CD14-positive monocyte (primary cell): ENCODE measurements around the gene SLC6A13. TPM values are rescaled to one million over a fixed set of nuclear protein-coding genes. Genes with fewer than 3 reads are reported as not detected.

Experiments
- DNase-seq, 3 donors: peaks; one replicate each; pipeline ENCODE4 v3.0.0-alpha.2; 2011 to 2022
- H2AFZ ChIP-seq: 2 replicates; pipeline ENCODE4 v1.6.0; 2012; ENCODE audit warnings: mild to moderate bottlenecking, low read depth, low read length, inconsistent platforms; ENCODE audit not compliant: insufficient read depth, poor library complexity, severe bottlenecking
- H3K27ac ChIP-seq, 2 donors: 1 replicate in 1 of 2; 2 replicates in 1 of 2; pipeline ENCODE4 v1.5.1; 2012 to 2013; ENCODE audit warnings: low read length in 2 of 2, control low read depth in 1 of 2, inconsistent platforms in 1 of 2, low read depth in 1 of 2, mild to moderate bottlenecking in 1 of 2
- H3K27me3 ChIP-seq, 2 donors: one replicate each; pipeline versions ENCODE4 v1.6.0 to v1.6.1; 2011 to 2013; ENCODE audit warnings: low read length in 2 of 2; ENCODE audit not compliant: control insufficient read depth in 2 of 2, insufficient read depth in 2 of 2
- H3K36me3 ChIP-seq, 2 donors: replicated peaks in 1 of 2; 1 replicate in 1 of 2; 2 replicates in 1 of 2; pipeline versions ENCODE4 v1.5.1 to v1.6.1; 2012 to 2013; ENCODE audit warnings: low read length in 2 of 2, control low read depth in 1 of 2, inconsistent platforms in 1 of 2, mild to moderate bottlenecking in 1 of 2; ENCODE audit not compliant: insufficient read depth in 2 of 2, control insufficient read depth in 1 of 2
- H3K4me1 ChIP-seq, 2 donors: 1 replicate in 1 of 2; 2 replicates in 1 of 2; pipeline versions ENCODE4 v1.5.1 to v1.6.1; 2012 to 2013; ENCODE audit warnings: low read length in 2 of 2, control low read depth in 1 of 2, inconsistent platforms in 1 of 2, mild to moderate bottlenecking in 1 of 2, moderate library complexity in 1 of 2; ENCODE audit not compliant: insufficient read depth in 2 of 2, control insufficient read depth in 1 of 2
- H3K4me2 ChIP-seq: replicated peaks from 2 replicates; pipeline ENCODE3; 2012; ENCODE audit warnings: low read length, moderate library complexity, mild to moderate bottlenecking; ENCODE audit not compliant: poor library complexity, severe bottlenecking; ENCODE audit errors: extremely low read depth
- H3K4me3 ChIP-seq, 3 experiments: fragments of 200-600 bp in 1 of 3; sonication (generic) in 1 of 3; replicated peaks in 1 of 3; 1 replicate in 2 of 3; 2 replicates in 1 of 3; pipeline ENCODE4 v1.5.1; 2011 to 2013; ENCODE audit warnings: low read length in 3 of 3, mild to moderate bottlenecking in 3 of 3, control low read depth in 2 of 3, low read depth in 2 of 3, inconsistent platforms in 1 of 3, moderate library complexity in 1 of 3
- H3K79me2 ChIP-seq: 2 replicates; pipeline ENCODE4 v1.6.0; 2012; ENCODE audit warnings: mild to moderate bottlenecking, control low read depth, inconsistent platforms, low read length, moderate library complexity; ENCODE audit not compliant: insufficient read depth
- H3K9ac ChIP-seq: 2 replicates; pipeline ENCODE4 v1.6.0; 2017; ENCODE audit warnings: low read length, mild to moderate bottlenecking; ENCODE audit not compliant: insufficient read depth, poor library complexity, severe bottlenecking
- H3K9me3 ChIP-seq, 2 donors: replicated peaks in 1 of 2; 1 replicate in 1 of 2; 2 replicates in 1 of 2; pipeline versions ENCODE4 v1.5.1 to v1.6.1; 2012 to 2013; ENCODE audit warnings: low read length in 2 of 2, control low read depth in 1 of 2; ENCODE audit not compliant: control insufficient read depth in 1 of 2, insufficient read depth in 1 of 2
- H4K20me1 ChIP-seq: 2 replicates; pipeline ENCODE4 v1.6.0; 2012; ENCODE audit warnings: mild to moderate bottlenecking, low read length, control low read depth, moderate library complexity; ENCODE audit not compliant: insufficient read depth
- H3K27ac Mint-ChIP-seq, 7 donors: one replicate each; pipeline ENCODE4 v1.8.0; 2020; ENCODE audit warnings: mild to moderate bottlenecking in 7 of 7, mixed read lengths in 7 of 7, moderate library complexity in 6 of 7, inconsistent platforms in 2 of 7
- H3K27me3 Mint-ChIP-seq, 3 donors: one replicate each; pipeline ENCODE4 v1.8.0; 2021 to 2022; ENCODE audit warnings: low read depth in 3 of 3, mild to moderate bottlenecking in 3 of 3, mixed read lengths in 3 of 3, moderate library complexity in 3 of 3, inconsistent platforms in 1 of 3
- H3K36me3 Mint-ChIP-seq, 2 donors: one replicate each; pipeline ENCODE4 v1.8.0; 2020; ENCODE audit warnings: mixed read lengths in 2 of 2, inconsistent platforms in 1 of 2, mild to moderate bottlenecking in 1 of 2
- H3K4me1 Mint-ChIP-seq: one replicate; pipeline ENCODE4 v1.8.0; 2020; ENCODE audit warnings: mild to moderate bottlenecking, mixed read lengths
- H3K4me3 Mint-ChIP-seq, 2 donors: one replicate each; pipeline ENCODE4 v1.8.0; 2020; ENCODE audit warnings: mild to moderate bottlenecking in 2 of 2, mixed read lengths in 2 of 2, moderate library complexity in 1 of 2
- H3K9me3 Mint-ChIP-seq, 7 donors: one replicate each; pipeline ENCODE4 v1.8.0; 2020 to 2022; ENCODE audit warnings: mixed read lengths in 7 of 7, mild to moderate bottlenecking in 6 of 7, moderate library complexity in 6 of 7, inconsistent platforms in 2 of 7
- WGBS: methylation state at CpG from one replicate; pipeline ENCODE4 v1.1.5; 2013; ENCODE audit warnings: missing lambda C conversion rate; ENCODE audit not compliant: insufficient coverage; 5-methylcytosine and 5-hydroxymethylcytosine counted together
- intact Hi-C, 2 donors: fragments of 100-400 bp; cut with micrococcal nuclease; formaldehyde crosslinking; loops; one replicate each; pipeline versions ENCODE4 v1.15.0 to v1.15.1; 2023
- polyA plus RNA-seq, 3 donors: library from polyadenylated mRNA; depleted of rRNA in 1 of 3; unstranded in 2 of 3; stranded (reverse) in 1 of 3; fragments of 300-500 nt in 2 of 3; fragments of >200 nt in 1 of 3; fragmentation: Illumina TruSeq in 2 of 3; gene quantifications; 1 replicate in 2 of 3; 2 replicates in 1 of 3; pipeline ENCODE4 v1.2.3, GENCODE V29; 2012 to 2021
- TF ChIP-seq, protein P1 (sequence below): fragments of 200-600 bp; IDR thresholded peaks from one replicate; pipeline ENCODE4 v1.8.0; 2022; ENCODE audit warnings: antibody characterized with exemption, mild to moderate bottlenecking

The SLC6A13 gene
- polyA plus RNA-seq, 3 donors: 0.13 TPM; not detected in 2

DNA sequence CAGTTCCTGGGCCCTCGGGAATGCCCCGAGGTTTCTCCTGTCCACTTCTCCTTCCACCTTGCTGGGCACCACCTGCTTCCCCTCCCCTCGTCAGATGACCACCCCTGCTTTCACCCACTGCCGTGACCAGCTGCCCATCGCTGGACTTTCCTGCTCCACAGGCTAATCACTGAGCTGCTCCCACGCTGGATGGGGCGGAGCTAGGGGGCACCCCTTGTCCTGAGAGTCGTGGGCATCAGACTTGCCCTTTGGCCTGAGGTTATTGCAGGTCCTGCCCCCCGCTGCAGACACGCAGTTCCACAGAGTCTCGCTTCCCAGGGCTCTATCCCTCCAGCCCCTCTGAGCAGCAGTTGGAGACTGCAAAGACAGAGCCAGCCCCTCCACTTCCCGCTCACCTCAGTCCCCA is 49.1 kb downstream of the SLC6A13 start:
- peak overlapping the region; percentile 85 to 93 for H3K27ac ChIP-seq
- no peaks in the 10 kb centered on the region for H3K9me3 ChIP-seq
- WGBS: 49% methylated on average over 12 of the region's 12 CpGs
- no peaks in the 10 kb centered on the region for H3K79me2 ChIP-seq
- Mint-ChIP-seq H3K36me3 (peaks cover 16 to 22% of the 10 kb centered on the region in 2 donors), H3K4me1 (peaks cover 53% of the 10 kb centered on the region), H3K27me3 (peaks cover 2 to 3% (median 3%) of the 10 kb centered on the region in 3 donors), H3K9me3 (no peaks in the 10 kb centered on the region), H3K27ac (peak overlapping the region; percentile 93 to 98 (median 97)), H3K4me3 (peak overlapping the region; percentile 87 to 96)
- intact Hi-C loops: no loop called here
- peak overlapping the region; percentile 75 for H2AFZ ChIP-seq
- H3K27me3 ChIP-seq: no peaks in the 10 kb centered on the region
- peak overlapping the region; percentile 76 for H3K9ac ChIP-seq
- peaks cover 0 to 16% of the 10 kb centered on the region in 2 donors for H3K36me3 ChIP-seq
- no peaks in the 10 kb centered on the region for H4K20me1 ChIP-seq
- peak overlapping the region; percentile 48 to 81 (median 64) for H3K4me3 ChIP-seq
- DNase-seq: peak in 1 of 3 donors; percentile 30
- H3K4me1 ChIP-seq: peaks cover 43 to 46% of the 10 kb centered on the region in 2 donors
- H3K4me2 ChIP-seq: peak overlapping the region; percentile 87
- TF ChIP-seq, protein P1, sequence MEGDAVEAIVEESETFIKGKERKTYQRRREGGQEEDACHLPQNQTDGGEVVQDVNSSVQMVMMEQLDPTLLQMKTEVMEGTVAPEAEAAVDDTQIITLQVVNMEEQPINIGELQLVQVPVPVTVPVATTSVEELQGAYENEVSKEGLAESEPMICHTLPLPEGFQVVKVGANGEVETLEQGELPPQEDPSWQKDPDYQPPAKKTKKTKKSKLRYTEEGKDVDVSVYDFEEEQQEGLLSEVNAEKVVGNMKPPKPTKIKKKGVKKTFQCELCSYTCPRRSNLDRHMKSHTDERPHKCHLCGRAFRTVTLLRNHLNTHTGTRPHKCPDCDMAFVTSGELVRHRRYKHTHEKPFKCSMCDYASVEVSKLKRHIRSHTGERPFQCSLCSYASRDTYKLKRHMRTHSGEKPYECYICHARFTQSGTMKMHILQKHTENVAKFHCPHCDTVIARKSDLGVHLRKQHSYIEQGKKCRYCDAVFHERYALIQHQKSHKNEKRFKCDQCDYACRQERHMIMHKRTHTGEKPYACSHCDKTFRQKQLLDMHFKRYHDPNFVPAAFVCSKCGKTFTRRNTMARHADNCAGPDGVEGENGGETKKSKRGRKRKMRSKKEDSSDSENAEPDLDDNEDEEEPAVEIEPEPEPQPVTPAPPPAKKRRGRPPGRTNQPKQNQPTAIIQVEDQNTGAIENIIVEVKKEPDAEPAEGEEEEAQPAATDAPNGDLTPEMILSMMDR: no peak

DNA sequence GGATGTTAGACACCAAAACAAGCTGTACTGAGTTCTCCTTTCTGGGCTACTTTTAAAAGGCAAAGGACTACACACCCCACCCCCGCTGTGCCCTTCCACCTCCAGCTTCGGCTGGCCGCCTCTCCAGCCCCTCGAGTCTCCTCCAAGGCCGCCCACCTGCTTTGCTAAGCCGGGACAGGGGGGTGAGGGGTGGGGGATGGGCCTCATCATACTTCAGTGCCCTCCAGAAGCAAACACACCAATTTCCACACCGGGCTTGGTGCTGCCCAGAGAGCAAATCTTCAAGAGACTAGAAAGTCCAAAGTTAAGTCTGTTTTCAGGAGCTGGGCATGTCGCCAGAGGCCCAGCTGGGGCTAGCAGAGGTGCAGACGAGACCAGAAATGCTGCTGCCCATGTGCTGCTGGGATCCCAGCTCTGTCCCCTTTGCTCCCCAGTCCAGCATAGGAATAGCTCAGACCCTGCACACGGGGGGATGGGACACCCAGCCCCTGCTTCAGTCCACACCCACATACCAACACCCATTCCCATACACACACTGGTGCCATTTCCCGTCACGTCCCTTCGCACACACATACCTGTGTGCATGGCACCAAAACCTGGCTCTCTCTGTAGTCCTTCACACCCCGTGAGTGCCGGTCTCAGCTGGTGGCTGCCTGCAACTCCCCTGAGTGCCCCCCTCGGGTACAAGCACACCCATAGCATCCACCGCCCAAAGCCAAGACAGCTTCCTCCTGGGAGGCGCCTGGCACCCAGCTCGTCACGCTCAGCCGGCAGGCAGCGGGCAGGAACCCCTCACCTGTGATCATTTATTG is 49.7 kb downstream of the SLC6A13 start:
- WGBS: 34% methylated on average over 14 of the region's 22 CpGs
- Mint-ChIP-seq H3K4me3 (peak overlapping the region; percentile 87 to 96), H3K27ac (peak overlapping the region; percentile 93 to 98 (median 97)), H3K4me1 (peaks cover 55% of the 10 kb centered on the region), H3K27me3 (peaks cover 2 to 5% (median 3%) of the 10 kb centered on the region in 3 donors), H3K36me3 (peaks cover 16 to 27% of the 10 kb centered on the region in 2 donors), H3K9me3 (no peaks in the 10 kb centered on the region)
- DNase-seq: peak in 1 of 3 donors; percentile 12
- intact Hi-C loops: no loop called here
- Histone ChIP-seq H3K9me3 (no peaks in the 10 kb centered on the region), H3K79me2 (no peaks in the 10 kb centered on the region), H3K4me3 (peak overlapping the region; percentile 48 to 81 (median 64)), H2AFZ (peak overlapping the region; percentile 75), H3K27ac (peak overlapping the region; percentile 85 to 93), H3K4me1 (peaks cover 43 to 46% of the 10 kb centered on the region in 2 donors), H3K9ac (peak overlapping the region; percentile 76), H3K27me3 (no peaks in the 10 kb centered on the region), H3K4me2 (peak overlapping the region; percentile 87), H4K20me1 (no peaks in the 10 kb centered on the region), H3K36me3 (peaks cover 0 to 16% of the 10 kb centered on the region in 2 donors)
- TF ChIP-seq, protein P1: no peak
